ENCODE results near the gene TMEM121B. TPM values are rescaled to one million over a fixed set of nuclear protein-coding genes. Genes with fewer than 3 reads are reported as not detected.

TMEM121B gene
- polyA plus RNA-seq, 6 donors from 2014 or later, result not detected

Other genes with a start within 250 kb of the TMEM121B start
- not detected for gene GAB4, start 113.1 kb downstream of the TMEM121B start, polyA plus RNA-seq (ENCODE audit: low read depth in 6 of 6)
- 10 to 100 TPM in 2 of 6 donors, 1 to 10 TPM in 4; 6.4 to 14.7 (median 9.2) TPM for gene IL17RA, start 36.4 kb downstream of the TMEM121B start, polyA plus RNA-seq (ENCODE audit: low read depth in 6 of 6)
- 10 to 100 TPM; 32.4 to 60.6 (median 46.6) TPM for gene HDHD5, start 37.9 kb upstream of the TMEM121B start, polyA plus RNA-seq (ENCODE audit: low read depth in 6 of 6)
- 10 to 100 TPM; 49.2 to 93.8 (median 63.7) TPM for gene ADA2, start 98.1 kb upstream of the TMEM121B start, polyA plus RNA-seq (ENCODE audit: low read depth in 6 of 6)
- gene CECR2, start 248.1 kb upstream of the TMEM121B start, polyA plus RNA-seq (ENCODE audit: low read depth in 6 of 6), result under 1 TPM in 4 of 6 donors, not detected in 2; 0.04 to 0.62 (median 0.10) TPM

All from naive B cell (primary cell).